ENCODE measurements around the gene TCF4.

DNA sequence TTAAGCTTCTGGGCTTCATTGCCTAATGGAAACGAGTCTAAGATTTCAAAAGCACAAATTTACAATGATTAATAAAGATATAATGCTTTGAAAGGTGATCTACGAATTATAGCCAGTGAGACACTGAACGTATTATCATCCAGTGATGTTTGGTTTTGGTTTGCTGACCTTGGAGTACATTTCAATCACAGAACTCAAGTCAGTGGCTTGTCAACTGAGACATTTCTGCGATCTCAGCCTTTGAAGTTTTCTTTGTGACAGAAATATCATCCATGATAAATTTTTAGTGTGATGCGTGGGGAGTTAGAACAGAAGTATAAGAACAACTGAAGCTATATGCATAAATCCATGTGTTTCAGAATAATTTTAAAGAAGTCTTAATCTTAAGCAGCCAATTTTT is 263.8 kb downstream of the TCF4 start:
- TF ChIP-seq, protein P1, sequence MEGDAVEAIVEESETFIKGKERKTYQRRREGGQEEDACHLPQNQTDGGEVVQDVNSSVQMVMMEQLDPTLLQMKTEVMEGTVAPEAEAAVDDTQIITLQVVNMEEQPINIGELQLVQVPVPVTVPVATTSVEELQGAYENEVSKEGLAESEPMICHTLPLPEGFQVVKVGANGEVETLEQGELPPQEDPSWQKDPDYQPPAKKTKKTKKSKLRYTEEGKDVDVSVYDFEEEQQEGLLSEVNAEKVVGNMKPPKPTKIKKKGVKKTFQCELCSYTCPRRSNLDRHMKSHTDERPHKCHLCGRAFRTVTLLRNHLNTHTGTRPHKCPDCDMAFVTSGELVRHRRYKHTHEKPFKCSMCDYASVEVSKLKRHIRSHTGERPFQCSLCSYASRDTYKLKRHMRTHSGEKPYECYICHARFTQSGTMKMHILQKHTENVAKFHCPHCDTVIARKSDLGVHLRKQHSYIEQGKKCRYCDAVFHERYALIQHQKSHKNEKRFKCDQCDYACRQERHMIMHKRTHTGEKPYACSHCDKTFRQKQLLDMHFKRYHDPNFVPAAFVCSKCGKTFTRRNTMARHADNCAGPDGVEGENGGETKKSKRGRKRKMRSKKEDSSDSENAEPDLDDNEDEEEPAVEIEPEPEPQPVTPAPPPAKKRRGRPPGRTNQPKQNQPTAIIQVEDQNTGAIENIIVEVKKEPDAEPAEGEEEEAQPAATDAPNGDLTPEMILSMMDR (IDR thresholded peaks at IDR 0.05), result no peak
- no peak for TF ChIP-seq POLR2A (IDR thresholded peaks at IDR 0.05)
- TF ChIP-seq EP300 (IDR thresholded peaks at IDR 0.05), result no peak

Data from suprapubic skin (tissue), 3 donors.